Pancreas (tissue), 10 donors: Measurements from ENCODE around the gene MID1. TPM values are rescaled to one million over a fixed set of nuclear protein-coding genes. Genes with fewer than 3 reads are reported as not detected.

ENCODE experiments used
- ATAC-seq, 4 donors: fragments of 200-7000 bp; cut with Tn5 transposase; one replicate each; pipeline versions ENCODE4 v1.8.0 to v1.9.1; 2020; ENCODE audit warnings: mild to moderate bottlenecking in 4 of 4, moderate library complexity in 4 of 4
- DNase-seq, 6 donors: peaks; one replicate each; pipeline ENCODE4 v3.0.0-alpha.2; 2020
- FAIRE-seq: peaks from 2 replicates; lab custom pipeline; 2012; peaks lifted over from hg19 to GRCh38; lab: Jason Lieb, UNC
- H3K27ac ChIP-seq, 4 donors: fragments of 200-600 bp; sonication (generic); 1 replicate in 3 of 4; 2 replicates in 1 of 4; pipeline versions ENCODE4 v1.5.0 to v1.8.0; 2020
- H3K27me3 ChIP-seq, 4 donors: fragments of 200-600 bp; one replicate each; pipeline ENCODE4 v1.8.0; 2021
- H3K36me3 ChIP-seq, 3 donors: fragments of 200-600 bp; sonication (generic) in 1 of 3; one replicate each; pipeline versions ENCODE4 v1.5.0 to v1.8.0; 2020 to 2021
- H3K4me1 ChIP-seq, 3 donors: fragments of 200-600 bp; one replicate each; pipeline ENCODE4 v1.8.0; 2021
- H3K4me3 ChIP-seq, 4 donors: fragments of 200-600 bp; sonication (generic) in 2 of 4; one replicate each; pipeline versions ENCODE4 v1.5.0 to v1.8.0; 2020 to 2021
- H3K9me3 ChIP-seq, 4 donors: fragments of 200-600 bp; one replicate each; pipeline ENCODE4 v1.8.0; 2021
- CTCF ChIP-seq, 4 donors: fragments of 200-600 bp; sonication (generic) in 3 of 4; IDR thresholded peaks; one replicate each; pipeline versions ENCODE4 v1.5.0 to v1.8.0; 2021; ENCODE audit warnings: antibody characterized with exemption in 4 of 4
- WGBS, 2 donors: extraction: QIAGEN DNeasy Blood & Tissue Kit; methylation state at CpG; one replicate each; pipeline ENCODE4 v1.1.7; 2013; 5-methylcytosine and 5-hydroxymethylcytosine counted together
- intact Hi-C, 3 donors: fragments of 100-400 bp; cut with DNase I; formaldehyde crosslinking; loops; one replicate each; pipeline versions ENCODE4 v1.11.1 to v1.14.2; 2022
- polyA plus RNA-seq, 2 donors: library from polyadenylated mRNA; stranded (reverse); fragments of 200-250 nt; gene quantifications; one replicate each; pipeline ENCODE4 v1.2.3, GENCODE V29; 2013
- total RNA-seq, 6 donors: library from RNA; stranded (reverse); fragmentation: NEBNext Ultra II Directional in 4 of 6; extraction: Animal tissue kit (Norgen Biotek cat#: 25700) in 4 of 6; gene quantifications; one replicate each; pipeline versions ENCODE4 v1.2.1 to v1.2.4, GENCODE V29; 2021 to 2023
- donor health status: healthy with polysubstance abuse.
- donor health status: DM: no; HTN: no; CAD: no; lungs with moderate emphysema.
- donor health status: DM: no; HTN: no; CAD: no.
- donor health status: control.
- donor health status: control.
- donor health status: Bipolar disorder and iron deficiency.
- donor health status: DM: yes; HTN: yes; CAD: no.
- donor health status: DM: no; HTN: no; CAD: no.
- donor health status: DM: no; HTN: no; CAD: no.
- donor health status: DM: yes; HTN: yes; CAD: no.

The MID1 gene
- total and polyA plus RNA-seq, 8 donors = 3.3 to 19.2 (median 5.1) TPM

GRCh38 chrX:10496345-10496965, 123.9 kb downstream of the MID1 start:
- no peak for TF ChIP-seq CTCF (IDR thresholded peaks at IDR 0.05)
- Histone ChIP-seq H3K27ac (peak overlapping the region in 1 of 4 donors; percentile 14), H3K27me3 (no peaks in the 10 kb centered on the region), H3K36me3 (no peaks in the 10 kb centered on the region), H3K4me3 (no peak overlapping the region), H3K9me3 (no peaks in the 10 kb centered on the region), H3K4me1 (no peaks in the 10 kb centered on the region)
- intact Hi-C loops = no loop called here
- FAIRE-seq = no peak
- DNase-seq = no peak
- ATAC-seq = peak in 3 of 4 donors; percentile 37 to 81 (median 81)

GRCh38 chrX:10495677-10496076, 124.7 kb downstream of the MID1 start:
- H3K4me1 ChIP-seq = no peaks in the 10 kb centered on the region
- no peaks in the 10 kb centered on the region for H3K36me3 ChIP-seq
- H3K4me3 ChIP-seq = no peak overlapping the region
- peak; percentile 13 for FAIRE-seq
- H3K27ac ChIP-seq = no peak overlapping the region
- WGBS, 2 donors = 84 to 96% methylated on average over 3 of the region's 3 CpGs
- intact Hi-C loops = no loop called here
- H3K9me3 ChIP-seq = no peaks in the 10 kb centered on the region
- no peak for DNase-seq
- no peaks in the 10 kb centered on the region for H3K27me3 ChIP-seq
- ATAC-seq = no peak
- no peak for TF ChIP-seq CTCF (IDR thresholded peaks at IDR 0.05)

GRCh38 chrX:10492250-10492649, 128.1 kb downstream of the MID1 start:
- FAIRE-seq = no peak
- intact Hi-C loops = no loop called here
- H3K9me3 ChIP-seq = no peaks in the 10 kb centered on the region

GRCh38 chrX:10486373-10486772, 134.0 kb downstream of the MID1 start:
- H3K27ac ChIP-seq = no peak overlapping the region

More at GRCh38 chrX:10492250-10492649, 128.1 kb downstream of the MID1 start:
- no peaks in the 10 kb centered on the region for H3K27me3 ChIP-seq
- no peak overlapping the region for H3K27ac ChIP-seq
- ATAC-seq (peak in 2 of 4 donors; percentile 69 to 91), DNase-seq (no peak)
- no peaks in the 10 kb centered on the region for H3K4me1 ChIP-seq
- no peak overlapping the region for H3K4me3 ChIP-seq
- no peaks in the 10 kb centered on the region for H3K36me3 ChIP-seq
- no peak for TF ChIP-seq CTCF (IDR thresholded peaks at IDR 0.05)

More at GRCh38 chrX:10486373-10486772, 134.0 kb downstream of the MID1 start:
- Histone ChIP-seq H3K27me3 (no peaks in the 10 kb centered on the region), H3K9me3 (no peaks in the 10 kb centered on the region), H3K36me3 (no peaks in the 10 kb centered on the region), H3K4me3 (no peak overlapping the region), H3K4me1 (peaks cover 0 to 3% (median 0%) of the 10 kb centered on the region in 3 donors)
- TF ChIP-seq CTCF (IDR thresholded peaks at IDR 0.05) = no peak
- DNase-seq = no peak
- no peak for FAIRE-seq
- intact Hi-C loops = no loop called here
- WGBS, 2 donors = 72 to 74% methylated on average over 3 of the region's 3 CpGs
- peak in 1 of 4 donors; percentile 38 for ATAC-seq
